ENCODE results near the gene MSANTD2. TPM values are rescaled to one million over a fixed set of nuclear protein-coding genes. Genes with fewer than 3 reads are reported as not detected.

Gene MSANTD2
- total RNA-seq, 1 donor from 2014 or later, result 15.2 TPM

- Mint-ChIP-seq H3K9me3 (ENCODE audit: unreplicated experiment) (no peaks in the 10 kb centered on the region), H3K36me3 (ENCODE audit: unreplicated experiment) (no peaks in the 10 kb centered on the region), H3K4me3 (ENCODE audit: unreplicated experiment) (no peak overlapping the region), H3K4me1 (ENCODE audit: unreplicated experiment) (peaks cover 12% of the 10 kb centered on the region), H3K27ac (ENCODE audit: unreplicated experiment) (no peak overlapping the region), H3K27me3 (ENCODE audit: unreplicated experiment) (peaks cover 19% of the 10 kb centered on the region)
- DNase-seq (ENCODE audit: extremely low spot score, unreplicated experiment), result no peak
- TF ChIP-seq CTCF (IDR thresholded peaks at IDR 0.05), result no peak
These were observed 48.8 kb downstream of the MSANTD2 start for GRCh38 chr11:124751391-124751740.

GRCh38 chr11:124749912-124750311 lies 50.3 kb downstream of the MSANTD2 start:
- no peak for DNase-seq (ENCODE audit: extremely low spot score, unreplicated experiment)
- TF ChIP-seq CTCF (IDR thresholded peaks at IDR 0.05), result no peak
- Mint-ChIP-seq H3K36me3 (ENCODE audit: unreplicated experiment) (no peaks in the 10 kb centered on the region), H3K27ac (ENCODE audit: unreplicated experiment) (no peak overlapping the region), H3K27me3 (ENCODE audit: unreplicated experiment) (peaks cover 24% of the 10 kb centered on the region), H3K4me1 (ENCODE audit: unreplicated experiment) (peaks cover 15% of the 10 kb centered on the region), H3K4me3 (ENCODE audit: unreplicated experiment) (no peak overlapping the region), H3K9me3 (ENCODE audit: unreplicated experiment) (no peaks in the 10 kb centered on the region)

DNA sequence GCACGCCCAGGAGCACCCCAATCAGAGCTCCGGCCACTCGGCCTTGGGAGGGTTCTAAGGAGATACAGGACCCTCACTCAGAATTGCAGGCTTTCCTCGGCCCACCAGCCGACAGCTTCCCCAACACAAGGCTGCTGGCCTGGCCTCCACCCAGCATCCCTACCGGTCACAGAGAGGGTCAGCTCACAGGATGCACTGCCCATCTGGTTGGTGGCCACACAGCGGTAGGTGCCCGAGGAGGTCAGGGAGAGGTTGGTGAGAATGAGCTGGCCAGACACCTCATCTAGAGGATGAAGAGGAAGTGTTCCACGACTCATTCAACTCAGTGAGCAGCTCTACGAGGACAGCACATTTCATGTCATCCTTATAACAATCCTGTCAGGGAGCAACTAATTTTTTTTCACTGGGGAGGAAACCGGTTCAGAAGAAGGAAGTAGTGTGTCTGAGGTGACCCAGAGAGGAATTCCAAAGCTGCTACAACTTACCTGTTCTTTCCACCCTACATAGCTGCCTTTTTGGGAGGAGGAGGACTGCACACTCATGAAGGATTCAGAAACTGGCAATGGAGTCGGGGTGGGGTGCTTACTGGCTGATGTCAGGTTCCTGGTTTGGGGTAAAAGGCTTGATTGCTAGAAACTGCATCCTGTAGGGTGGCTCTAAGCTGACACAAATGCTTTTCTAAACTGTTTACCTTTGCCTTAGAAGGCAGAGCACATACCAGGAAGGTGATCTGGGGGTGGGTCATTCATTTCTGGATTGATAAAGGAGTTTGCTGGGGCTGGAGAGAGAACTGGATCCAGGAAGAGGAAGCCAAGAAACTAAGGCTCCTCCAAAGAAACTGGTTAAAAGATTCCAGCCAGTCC lies 51.5 kb downstream of the MSANTD2 start:
- no peak overlapping the region for H3K27ac Mint-ChIP-seq (ENCODE audit: unreplicated experiment)
- H3K4me1 Mint-ChIP-seq (ENCODE audit: unreplicated experiment), result peaks cover 9% of the 10 kb centered on the region
- DNase-seq (ENCODE audit: extremely low spot score, unreplicated experiment), result no peak
- TF ChIP-seq CTCF (IDR thresholded peaks at IDR 0.05), result no peak
- peaks cover 26% of the 10 kb centered on the region for H3K27me3 Mint-ChIP-seq (ENCODE audit: unreplicated experiment)
- no peaks in the 10 kb centered on the region for H3K36me3 Mint-ChIP-seq (ENCODE audit: unreplicated experiment)
- no peaks in the 10 kb centered on the region for H3K9me3 Mint-ChIP-seq (ENCODE audit: unreplicated experiment)
- no peak overlapping the region for H3K4me3 Mint-ChIP-seq (ENCODE audit: unreplicated experiment)

DNA sequence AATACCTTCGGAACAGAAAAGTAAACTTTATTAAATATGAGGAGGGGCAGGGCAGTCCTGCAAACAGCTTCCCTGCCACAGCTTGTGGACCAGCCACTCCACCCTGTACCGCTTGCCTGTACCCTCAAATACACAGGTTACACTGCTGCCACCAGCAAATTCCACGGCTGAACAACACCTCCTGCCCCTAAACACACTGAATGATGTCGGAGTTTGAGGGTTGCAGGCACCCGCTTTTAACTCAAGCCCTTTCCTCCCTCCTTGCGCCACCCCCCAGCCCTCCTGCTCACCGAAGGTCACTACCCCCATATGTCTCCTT lies 52.1 kb downstream of the MSANTD2 start:
- no peak overlapping the region for H3K4me3 Mint-ChIP-seq (ENCODE audit: unreplicated experiment)
- H3K4me1 Mint-ChIP-seq (ENCODE audit: unreplicated experiment), result peaks cover 9% of the 10 kb centered on the region
- H3K27ac Mint-ChIP-seq (ENCODE audit: unreplicated experiment), result no peak overlapping the region
- DNase-seq (ENCODE audit: extremely low spot score, unreplicated experiment), result no peak
- H3K9me3 Mint-ChIP-seq (ENCODE audit: unreplicated experiment), result no peaks in the 10 kb centered on the region
- TF ChIP-seq CTCF (IDR thresholded peaks at IDR 0.05), result no peak
- H3K36me3 Mint-ChIP-seq (ENCODE audit: unreplicated experiment), result no peaks in the 10 kb centered on the region
- H3K27me3 Mint-ChIP-seq (ENCODE audit: unreplicated experiment), result peaks cover 29% of the 10 kb centered on the region

DNA sequence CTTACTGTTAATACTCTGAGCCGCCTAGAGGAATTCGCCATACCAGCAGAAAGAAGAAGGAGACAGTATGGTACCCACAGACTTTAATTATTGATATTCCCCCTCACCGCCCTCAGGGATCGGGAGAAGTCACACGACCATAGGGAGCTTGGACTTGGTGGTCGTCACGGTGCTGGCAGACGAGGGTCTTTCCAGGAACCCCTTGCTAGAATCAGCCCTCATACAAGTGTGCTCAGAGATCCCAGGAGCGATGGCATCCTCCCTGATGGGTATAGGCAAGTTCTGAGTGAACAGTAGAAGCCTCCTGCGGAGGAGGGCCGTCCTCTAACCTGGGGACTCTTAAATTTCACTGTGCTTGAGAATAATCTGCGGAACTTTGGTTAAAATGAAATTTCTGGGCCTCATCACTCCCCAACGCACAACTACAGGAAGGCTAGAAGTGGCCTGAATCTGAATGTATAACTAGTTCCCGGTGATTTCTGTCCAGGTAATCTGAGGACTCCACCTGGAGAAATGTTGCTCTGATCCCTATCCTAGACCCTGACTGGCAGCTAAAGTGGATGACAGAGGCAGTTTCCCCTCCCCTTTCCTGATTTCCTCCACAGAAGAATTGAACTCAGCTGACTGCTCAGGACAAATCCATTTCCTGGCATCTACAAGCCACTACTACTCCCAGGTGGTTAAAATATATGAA lies 52.7 kb downstream of the MSANTD2 start:
- DNase-seq (ENCODE audit: extremely low spot score, unreplicated experiment), result no peak
- Mint-ChIP-seq H3K4me1 (ENCODE audit: unreplicated experiment) (peaks cover 9% of the 10 kb centered on the region), H3K9me3 (ENCODE audit: unreplicated experiment) (no peaks in the 10 kb centered on the region), H3K36me3 (ENCODE audit: unreplicated experiment) (no peaks in the 10 kb centered on the region), H3K27me3 (ENCODE audit: unreplicated experiment) (peaks cover 30% of the 10 kb centered on the region), H3K4me3 (ENCODE audit: unreplicated experiment) (peak overlapping the region; percentile 87), H3K27ac (ENCODE audit: unreplicated experiment) (no peak overlapping the region)
- TF ChIP-seq CTCF (IDR thresholded peaks at IDR 0.05), result no peak
